AG10803 (cell line): ENCODE data around the gene RAB3B.

Experiments
- DNase-seq: peaks from one replicate; pipeline ENCODE4 v3.0.0; 2010; ENCODE audit warnings: low read depth
- H3K4me3 ChIP-seq: 2 replicates; pipeline ENCODE4 v1.5.1; 2011; ENCODE audit warnings: mild to moderate bottlenecking, low read length, control low read depth
- TF ChIP-seq, protein P1 (sequence below): conservative IDR thresholded peaks from 2 replicates; pipeline ENCODE4 v1.5.1; 2011; ENCODE audit warnings: mild to moderate bottlenecking, low read length, control low read depth, inconsistent platforms

The RAB3B gene

DNA sequence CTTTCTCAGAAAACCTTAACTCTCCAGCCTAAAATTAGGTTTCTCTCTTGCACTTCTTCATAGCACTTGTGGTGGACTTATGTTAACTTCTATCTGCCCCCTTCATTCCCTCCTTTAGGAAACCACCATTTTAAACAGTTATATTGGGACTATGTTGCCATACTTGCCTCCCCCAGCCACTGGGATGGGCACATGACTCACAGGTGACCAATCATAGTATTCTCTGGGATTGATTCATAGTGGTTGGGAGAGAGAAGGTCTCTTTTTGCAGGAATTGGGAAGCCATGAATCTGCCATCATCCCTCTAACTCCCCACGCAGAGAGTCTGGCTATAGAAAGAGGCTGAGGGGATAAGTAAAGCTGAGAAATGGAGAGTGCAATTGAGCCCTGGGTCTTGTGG, 61.6 kb downstream of the RAB3B start:
- H3K4me3 ChIP-seq, result no peak overlapping the region
- TF ChIP-seq, protein P1, sequence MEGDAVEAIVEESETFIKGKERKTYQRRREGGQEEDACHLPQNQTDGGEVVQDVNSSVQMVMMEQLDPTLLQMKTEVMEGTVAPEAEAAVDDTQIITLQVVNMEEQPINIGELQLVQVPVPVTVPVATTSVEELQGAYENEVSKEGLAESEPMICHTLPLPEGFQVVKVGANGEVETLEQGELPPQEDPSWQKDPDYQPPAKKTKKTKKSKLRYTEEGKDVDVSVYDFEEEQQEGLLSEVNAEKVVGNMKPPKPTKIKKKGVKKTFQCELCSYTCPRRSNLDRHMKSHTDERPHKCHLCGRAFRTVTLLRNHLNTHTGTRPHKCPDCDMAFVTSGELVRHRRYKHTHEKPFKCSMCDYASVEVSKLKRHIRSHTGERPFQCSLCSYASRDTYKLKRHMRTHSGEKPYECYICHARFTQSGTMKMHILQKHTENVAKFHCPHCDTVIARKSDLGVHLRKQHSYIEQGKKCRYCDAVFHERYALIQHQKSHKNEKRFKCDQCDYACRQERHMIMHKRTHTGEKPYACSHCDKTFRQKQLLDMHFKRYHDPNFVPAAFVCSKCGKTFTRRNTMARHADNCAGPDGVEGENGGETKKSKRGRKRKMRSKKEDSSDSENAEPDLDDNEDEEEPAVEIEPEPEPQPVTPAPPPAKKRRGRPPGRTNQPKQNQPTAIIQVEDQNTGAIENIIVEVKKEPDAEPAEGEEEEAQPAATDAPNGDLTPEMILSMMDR, result no peak
- no peak for DNase-seq

GRCh38 chr1:51927029-51927428, 63.5 kb downstream of the RAB3B start:
- TF ChIP-seq, protein P1, result no peak
- H3K4me3 ChIP-seq, result no peak overlapping the region
- peak; percentile 60 for DNase-seq

- TF ChIP-seq, protein P1, result peak; percentile 62
- peak; percentile 69 for DNase-seq
- H3K4me3 ChIP-seq, result no peak overlapping the region
Observed at GRCh38 chr1:51926171-51926812, 64.2 kb downstream of the RAB3B start.

DNA sequence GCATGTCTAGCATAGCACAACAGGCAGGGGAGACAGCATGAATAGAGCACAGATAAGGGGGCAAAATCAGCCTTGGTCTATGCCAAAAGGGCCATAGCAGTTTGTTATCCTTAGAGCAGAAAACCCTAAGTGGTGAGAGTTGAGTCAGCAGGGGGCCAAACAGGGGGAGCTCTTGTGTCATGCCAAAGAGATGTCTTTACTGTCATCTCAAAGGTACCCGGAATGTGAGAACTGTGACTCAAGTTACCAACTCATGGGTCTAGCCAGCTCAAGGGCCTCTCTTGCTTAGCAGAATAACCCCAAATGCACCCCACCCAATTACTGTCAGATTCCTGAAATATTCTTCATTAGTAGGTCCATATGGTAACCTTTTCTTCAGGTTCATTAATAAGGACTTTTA, 66.0 kb downstream of the RAB3B start:
- peak; percentile 82 for DNase-seq
- no peak overlapping the region for H3K4me3 ChIP-seq
- TF ChIP-seq, protein P1, result no peak

GRCh38 chr1:51922040-51922439, 68.5 kb downstream of the RAB3B start:
- TF ChIP-seq, protein P1, result no peak
- no peak overlapping the region for H3K4me3 ChIP-seq
- no peak for DNase-seq

- no peak overlapping the region for H3K4me3 ChIP-seq
- no peak for DNase-seq
- TF ChIP-seq, protein P1, result no peak
Observed at GRCh38 chr1:51920130-51920529, 70.4 kb downstream of the RAB3B start.

DNA sequence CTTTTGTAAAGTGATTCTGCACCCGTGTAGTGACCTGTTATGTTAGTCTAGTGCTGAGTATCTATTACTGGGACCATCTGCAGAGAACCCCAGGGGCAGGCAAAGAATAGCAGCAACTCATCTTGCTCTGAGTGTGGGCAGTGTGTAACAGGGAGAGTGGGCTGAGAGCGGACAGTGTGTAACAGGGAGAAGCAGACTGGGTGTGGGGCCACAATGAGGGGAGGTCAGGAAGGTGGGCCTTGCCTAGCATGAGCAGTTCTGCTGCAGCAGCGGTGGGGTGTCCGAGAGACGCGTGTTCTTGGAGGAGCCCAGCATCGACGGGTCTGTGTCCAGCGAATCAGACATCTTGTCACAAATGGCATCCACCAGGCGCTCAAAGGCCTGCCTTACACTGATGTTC, 70.8 kb downstream of the RAB3B start:
- TF ChIP-seq, protein P1, result no peak
- no peak overlapping the region for H3K4me3 ChIP-seq
- DNase-seq, result no peak
